Measurements from ENCODE around the gene RBM47.
"Not testable (repeated sequence)": the region's sequence is repeated elsewhere in the genome, so short reads cannot be mapped to it uniquely, and the experiment has no call there.

The RBM47 gene

DNA sequence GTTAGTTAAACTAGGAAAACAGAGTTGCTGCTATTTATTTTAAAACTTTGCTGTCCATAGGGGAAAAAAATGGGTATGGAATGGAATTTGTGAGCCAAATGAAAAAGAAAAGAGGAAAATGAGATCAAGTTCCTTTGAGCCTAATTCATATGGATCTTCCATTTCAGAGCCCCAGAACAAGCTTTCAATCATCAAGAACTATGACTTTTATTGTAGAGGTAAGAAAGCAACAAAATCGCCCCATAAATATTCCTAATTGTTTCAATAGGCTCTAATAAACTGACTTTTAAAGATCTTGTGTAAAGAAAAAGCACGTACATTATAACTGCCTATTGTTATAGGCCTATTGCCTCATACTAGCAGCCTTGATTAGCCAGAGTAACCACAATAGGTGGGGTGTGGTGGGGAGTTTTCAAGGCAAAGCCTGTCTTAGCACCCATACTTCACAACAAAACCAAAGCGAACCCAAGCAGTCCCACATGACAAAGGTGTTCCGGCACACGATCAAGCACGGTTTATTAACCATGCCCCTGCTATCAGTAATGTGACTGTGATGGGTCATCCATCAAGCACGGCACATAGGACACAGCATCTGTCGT, 44.4 kb downstream of the RBM47 start:
- DNase-seq, result no peak

DNA sequence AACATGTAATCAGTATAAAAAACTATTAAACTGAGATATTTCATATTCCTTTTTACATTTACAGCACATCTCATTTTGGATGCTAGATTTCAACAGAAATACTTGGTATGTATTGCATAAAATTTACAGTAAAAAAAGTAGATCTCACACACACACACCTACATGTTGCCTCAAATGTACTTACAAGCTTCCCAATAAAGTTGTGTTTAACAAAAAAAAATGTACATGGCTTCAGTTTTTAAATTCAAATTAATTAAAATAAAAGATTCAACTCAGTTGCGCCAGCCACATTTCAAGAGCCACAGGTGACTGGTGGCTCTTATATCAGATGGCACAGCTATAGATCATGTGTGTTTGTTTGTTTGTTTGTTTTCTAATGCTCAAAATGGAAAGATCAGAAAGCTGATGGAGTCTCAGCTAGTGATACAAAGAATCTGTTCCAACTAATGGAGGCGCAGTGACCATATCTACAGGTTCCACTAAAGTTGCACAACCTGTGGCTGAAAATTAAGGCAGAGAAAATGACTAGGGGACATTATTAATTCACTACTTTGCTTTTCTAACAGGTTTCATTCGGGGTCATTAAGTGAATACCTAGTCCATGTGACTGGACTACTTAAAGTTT, 45.0 kb downstream of the RBM47 start:
- DNase-seq, result no peak

DNA sequence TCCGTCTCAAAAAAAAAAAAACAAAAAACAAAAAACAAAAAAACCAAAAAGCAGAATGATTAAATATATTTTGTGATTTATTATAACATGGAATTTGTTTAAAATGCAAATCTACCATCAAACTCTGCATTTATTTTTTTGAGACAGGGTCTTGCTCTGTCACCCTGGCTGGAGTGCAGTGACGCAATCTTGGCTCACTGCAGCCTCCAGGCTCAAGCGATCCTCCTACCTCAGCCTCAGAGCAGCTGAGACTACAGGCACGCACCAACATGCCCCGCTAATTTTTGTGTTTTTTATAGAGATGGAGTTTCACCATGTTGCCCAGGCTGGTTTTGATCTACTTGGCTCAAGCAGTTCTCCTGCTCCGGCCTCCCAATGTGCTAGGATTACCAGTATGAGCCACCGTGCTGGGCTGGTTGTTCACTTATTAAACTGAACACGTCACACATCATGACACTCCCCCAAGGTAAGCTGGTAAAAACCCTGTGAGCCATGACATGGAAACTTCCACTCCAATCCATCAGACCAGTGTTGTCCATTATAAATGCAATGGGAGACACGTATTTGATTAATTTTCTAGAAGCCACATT, 45.7 kb downstream of the RBM47 start:
- DNase-seq, result no peak

DNA sequence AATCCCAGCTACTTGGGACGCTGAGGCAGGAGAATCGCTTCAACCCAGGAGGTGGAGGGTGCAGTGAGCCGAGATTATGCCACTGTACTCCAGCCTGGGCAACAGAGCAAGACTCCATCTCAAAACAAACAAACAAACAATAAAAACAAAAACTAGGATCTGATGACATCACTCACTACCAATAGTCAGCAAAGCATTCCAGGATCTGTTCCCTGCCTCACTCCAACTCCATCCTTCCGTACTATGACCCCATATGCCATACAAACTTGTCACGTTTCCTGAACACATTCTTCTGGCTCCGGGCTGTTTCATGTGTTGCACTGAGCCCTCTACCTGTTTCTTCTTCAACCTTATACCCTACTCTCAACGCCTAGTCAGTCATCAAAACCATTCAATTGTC, 47.3 kb downstream of the RBM47 start:
- DNase-seq, result no peak

DNA sequence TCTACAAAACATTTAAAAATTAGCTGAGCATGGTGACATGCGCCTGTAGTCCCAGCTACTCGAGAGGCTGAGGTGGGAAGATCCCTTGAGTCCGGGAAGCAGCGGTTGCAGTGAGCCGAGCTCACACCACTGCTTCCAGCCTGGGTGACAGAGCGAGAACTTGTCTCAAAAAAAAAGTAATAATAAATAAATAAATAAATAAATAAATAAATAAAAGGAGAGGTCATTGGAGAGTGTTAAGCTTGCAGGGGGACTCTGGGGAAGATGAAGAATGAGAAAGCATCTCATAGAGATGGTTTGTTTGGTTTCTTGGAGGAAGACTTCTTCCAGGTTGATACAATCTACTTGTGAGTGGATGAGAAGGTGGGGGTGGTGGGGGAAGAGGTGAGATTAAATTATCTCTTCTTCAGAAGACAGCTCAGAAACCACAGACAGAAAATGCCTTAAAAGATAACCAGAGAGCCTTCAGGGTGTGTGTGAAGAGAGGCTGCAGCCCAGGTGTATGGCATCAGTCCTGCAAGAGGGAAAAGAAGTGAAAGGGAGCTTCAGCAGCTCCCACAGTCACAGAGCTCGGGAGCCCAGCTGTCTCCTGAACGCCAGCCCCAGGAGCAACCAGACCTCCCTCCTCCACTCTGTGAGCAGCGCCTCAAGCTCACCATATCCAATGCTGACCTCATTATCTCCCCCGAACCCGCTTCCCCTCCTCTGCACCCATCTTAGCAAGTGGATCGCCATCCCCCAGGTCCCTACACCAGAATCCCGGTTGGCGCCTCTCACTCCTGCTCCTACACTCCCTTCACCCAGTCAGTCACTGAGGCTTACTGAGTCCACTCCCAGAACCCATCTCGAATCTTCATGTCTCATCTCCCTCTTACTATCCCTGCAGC, 48.2 kb downstream of the RBM47 start:
- no peak for DNase-seq

DNA sequence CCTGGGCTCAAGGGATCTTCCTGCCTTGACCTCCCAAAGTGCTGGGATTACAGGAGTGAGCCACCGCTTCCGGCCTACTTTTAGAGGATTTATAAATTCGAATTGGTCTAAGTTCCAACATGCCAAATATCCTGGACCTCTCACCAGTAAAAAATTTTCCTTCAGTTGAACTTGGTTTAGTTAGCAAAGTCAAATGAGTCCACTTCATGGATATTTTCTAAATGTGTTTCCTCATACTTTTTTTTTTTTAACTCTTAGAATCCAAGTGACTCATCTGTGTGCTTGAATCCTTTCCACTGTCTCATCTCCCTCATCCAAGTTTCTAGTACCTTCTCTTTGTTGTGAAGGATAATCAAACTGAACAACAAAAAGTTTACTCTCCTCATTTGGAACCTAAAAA, 49.7 kb downstream of the RBM47 start:
- no peak for DNase-seq

DNA sequence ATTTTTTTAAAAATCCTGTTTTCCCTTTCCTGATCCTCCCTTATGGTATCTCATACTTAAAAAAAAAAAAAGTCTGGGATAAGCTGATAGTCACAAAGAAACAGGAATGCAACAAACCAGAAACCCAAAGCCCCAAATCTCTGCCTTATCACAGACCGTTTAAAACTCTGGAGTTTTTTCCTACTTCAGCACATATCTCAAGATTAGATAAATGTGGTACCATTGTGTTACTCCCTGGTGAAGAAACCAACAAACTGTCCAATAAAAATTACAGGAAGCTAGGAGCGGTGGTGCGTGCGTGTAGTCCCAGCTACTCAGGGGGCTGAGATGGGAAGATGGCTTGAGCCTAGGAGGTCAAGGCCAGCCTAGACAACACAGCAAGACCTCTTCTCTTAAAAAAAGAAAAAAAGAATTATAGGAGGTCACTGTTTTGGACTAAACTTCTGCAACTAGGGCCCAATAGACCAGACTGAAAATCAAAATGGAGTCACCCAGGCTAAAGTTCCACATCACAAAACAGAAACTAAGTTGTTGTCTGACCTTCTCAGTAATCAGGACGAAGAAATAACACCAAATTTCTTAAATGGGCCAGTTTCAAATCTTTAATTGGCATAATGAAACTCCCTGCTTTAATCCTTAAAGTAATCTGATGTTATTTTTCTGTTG, 51.9 kb downstream of the RBM47 start:
- no peak for DNase-seq

DNA sequence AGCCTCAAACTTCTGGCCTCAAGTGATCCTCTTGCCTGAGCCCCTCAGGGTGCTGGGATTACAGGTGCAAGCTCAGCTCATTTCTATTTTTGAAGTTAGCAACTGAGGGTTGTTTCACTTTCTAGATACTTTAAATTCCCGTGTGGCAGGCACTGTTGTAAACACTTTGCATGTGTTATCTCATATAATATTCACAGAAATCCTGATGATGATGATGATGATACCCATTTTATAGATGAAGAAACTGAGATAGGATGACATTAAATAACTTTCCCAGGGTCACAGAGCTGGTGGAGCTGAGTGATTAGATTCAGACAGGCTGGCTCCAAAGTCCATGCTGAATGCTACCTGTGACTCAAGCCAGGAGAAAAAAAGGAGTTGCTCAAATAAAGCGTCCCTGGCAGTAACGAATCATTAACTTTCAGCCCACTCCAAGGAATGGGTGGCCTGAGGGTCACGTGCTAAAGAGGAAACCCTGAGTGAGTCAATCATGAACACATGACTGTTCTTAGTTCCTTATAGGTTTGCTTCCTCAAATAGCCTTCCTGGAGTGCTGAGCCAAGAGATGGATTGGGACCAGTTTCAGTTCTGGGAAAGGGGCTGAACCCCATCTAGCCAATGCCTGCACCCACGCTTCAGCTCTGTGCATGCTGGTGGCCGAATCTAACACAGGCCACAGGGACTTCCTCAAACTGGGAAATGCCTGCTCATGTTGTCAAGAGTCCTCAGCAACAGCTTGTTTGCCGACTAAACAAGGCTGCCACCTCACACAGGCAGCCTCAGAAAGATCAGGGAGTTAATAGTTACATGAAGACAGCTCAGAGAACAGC, 52.8 kb downstream of the RBM47 start:
- peak; percentile 72 for DNase-seq

DNA sequence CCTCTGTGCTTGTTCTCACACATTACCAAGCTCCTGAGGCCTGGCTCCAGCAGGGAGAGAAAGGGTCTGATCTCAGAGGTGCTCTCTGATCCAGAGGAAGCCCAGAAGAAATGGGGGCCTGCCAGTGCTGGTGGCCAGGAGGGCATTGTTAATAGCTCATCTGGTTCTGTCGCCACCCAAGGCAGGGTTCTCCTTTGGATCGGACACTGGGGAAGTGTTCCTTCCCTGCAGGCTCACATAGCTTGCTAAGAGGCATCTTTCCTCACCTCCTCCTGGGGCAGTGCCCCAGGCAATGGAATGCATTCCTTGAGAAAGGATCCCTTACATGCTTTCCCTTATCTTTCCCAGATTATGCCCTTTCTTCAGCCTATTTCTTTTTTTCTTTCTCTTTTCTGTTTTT, 53.8 kb downstream of the RBM47 start:
- no peak for DNase-seq

DNA sequence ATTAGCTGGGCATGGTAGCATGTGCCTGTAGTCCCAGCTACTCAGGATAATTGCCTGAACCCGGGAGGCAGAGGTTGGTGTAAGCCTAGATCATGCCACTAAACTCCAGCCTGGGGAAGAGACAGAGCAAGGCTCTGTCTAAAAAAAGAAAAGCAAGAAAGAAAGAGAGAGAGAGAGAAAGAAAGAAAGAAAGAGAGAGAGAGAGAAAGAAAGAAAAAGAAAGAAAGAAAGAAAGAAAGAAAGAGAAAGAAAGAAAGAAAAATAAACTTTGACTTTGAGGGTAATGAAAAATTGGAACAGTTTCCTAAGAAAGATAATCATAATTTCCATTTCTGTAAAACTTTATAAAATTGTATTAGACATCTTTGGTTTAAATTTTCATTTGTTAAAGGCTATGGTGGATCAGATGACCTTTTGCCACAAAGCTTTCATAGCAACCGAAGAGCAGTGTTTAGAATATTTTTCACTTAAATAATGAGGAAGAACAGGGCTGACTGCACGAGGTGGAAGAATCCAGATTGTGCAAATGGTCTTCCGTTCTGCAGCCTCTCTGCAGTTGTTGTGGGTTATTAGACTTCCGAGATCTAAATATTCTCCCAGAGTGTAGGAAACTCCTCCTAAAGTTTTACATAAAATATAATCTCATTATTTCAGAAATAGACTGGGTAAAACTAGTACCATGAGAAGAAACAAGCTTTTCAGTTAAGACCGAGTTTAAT, 55.9 kb downstream of the RBM47 start:
- peak; percentile 31 for DNase-seq

DNA sequence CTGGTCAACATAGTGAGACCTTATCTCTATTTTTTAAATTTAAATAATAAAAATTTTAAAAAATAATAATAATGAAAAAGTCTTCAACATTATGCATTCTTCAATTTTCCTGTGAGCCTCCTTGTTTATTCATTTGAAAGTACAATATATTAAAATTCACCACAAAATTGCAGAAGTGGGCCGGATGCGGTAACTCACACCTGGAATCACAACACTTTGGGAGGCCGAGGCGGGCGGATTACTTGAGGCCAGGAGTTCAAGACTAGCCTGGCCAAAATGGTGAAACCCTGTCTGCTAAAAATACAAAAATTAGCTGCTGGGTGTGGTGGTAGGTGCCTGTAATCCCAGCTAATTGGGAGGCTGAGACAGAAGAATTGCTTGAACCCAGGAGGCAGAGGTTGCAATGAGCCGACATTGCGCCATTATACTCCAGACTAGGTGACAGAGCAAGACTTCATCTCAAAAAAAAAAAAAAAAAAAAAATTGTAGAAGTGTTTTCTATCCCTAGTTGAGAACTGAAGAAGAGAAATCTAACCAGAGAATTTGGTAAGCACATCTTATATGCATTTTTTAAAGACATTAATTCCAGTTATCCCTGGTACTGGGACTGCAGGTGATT, 56.9 kb downstream of the RBM47 start:
- DNase-seq, result no peak

DNA sequence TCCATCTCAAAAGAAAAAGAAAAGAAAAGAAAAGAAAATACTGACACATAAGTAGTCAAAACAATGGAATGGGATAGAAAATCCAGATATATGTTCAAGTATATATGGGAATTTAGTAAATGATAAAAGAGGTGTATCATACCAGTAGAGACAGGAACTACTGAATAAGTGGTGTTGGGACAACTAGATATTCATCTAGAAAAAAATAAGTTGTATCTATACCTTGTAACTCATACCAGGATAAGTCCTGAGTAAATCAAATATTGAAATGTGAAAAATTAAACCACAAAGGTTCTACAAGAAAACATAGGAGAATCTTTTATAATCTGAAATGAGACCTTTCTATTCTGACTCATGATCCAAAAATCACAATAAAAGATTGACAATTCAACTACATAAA, 58.5 kb downstream of the RBM47 start:
- no peak for DNase-seq

DNA sequence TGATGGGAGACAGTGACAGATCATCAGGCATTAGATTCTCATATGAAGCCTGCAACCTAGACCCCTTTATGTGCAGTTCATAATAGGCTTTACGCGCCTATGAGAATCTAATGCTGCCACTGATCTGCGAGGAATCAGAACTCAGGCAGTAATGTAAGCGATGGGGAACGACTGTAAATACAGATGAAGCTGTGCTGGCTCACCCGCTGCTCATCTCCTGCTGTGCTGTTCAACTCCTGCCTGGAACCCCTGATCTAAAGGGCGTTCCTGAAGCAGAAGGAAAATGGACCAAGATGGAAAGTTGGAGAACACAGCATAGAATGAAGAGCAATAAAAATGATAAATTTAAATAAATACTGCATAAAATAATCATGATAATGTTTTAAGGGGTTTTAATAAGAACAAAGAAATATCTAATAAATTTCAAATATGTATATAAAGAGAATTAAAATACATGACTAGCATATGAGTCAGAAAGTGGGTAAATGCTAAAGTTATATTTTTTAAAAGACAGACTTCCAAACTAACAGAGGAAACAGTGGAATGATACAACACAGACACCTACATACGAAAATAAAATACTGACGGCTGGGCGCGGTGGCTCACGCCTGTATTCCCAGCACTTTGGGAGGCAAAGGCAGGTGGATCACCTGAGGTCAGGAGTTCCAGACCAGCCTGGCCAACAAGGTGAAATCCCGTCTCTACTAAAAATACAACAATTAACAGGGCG, 59.2 kb downstream of the RBM47 start:
- DNase-seq, result no peak

DNA sequence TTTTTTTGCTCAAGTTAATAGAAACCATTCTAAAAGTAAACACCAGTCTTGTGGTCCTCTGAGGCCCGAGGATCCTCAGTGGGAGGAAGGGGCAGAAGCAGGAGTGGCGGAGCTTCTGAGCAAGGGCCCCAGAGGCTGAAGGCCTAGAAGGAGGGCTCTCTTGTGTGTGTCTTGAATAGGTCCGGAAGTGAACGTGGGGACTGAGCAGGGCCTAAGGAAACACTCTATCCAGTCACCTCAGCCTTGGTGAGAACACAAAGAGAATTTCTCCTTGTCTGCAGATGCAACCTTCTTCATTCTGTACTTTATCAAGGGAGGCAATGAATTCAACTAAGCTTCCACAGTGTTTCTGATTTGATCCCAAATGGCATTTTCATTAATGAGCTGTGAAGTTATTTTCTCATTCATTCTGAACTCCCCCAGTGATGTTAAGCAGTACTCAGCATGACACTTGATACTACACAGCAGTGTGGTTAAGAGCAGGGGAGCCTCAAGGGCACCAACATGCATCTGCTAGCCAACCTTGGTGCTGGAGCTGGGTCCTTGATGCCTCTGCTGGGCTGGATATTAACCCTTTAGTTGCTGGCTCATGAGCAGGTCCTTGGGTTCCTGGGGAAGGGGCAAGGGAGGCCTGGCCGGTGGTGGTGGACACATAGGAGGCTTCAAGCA, 64.7 kb downstream of the RBM47 start:
- no peak for DNase-seq

DNA sequence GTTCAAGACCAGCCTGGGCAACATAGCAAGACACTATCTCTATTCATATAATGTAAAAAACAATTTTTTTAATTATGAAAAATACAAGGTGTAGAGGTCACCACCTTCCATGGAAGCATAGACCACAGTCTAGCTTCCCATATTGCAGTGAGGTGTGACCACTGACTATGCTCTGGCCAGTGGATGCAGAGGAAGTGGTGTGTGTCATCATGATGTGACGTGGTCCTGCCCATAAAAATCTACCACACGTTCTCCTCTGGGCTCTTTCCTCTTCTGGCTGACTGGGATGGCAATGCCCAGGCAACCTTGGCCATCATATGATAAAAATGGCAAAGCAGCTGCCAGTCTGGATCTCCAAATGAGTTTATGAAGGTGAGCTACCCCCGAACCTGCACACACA, 65.7 kb downstream of the RBM47 start:
- peak; percentile 29 for DNase-seq

DNA sequence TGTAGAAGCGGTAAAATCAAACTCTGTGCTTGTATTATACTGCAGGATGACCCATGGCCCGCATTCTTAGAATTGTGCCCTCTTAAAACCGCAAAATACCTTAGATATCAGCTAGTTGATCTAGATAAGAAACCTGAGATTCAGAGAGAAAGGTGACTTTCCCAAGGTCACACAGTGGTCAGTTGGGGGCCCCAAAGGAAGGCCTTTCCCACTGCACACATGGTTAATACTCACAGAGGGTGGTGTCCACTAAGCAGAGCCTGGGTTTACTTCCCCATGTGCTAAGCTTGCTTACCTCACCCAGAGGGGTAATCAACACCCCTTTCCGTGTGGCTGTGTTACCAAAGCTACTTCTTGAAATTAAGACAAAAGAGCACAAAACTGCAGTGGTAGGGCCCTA, 66.3 kb downstream of the RBM47 start:
- DNase-seq, result peak; percentile 28

DNA sequence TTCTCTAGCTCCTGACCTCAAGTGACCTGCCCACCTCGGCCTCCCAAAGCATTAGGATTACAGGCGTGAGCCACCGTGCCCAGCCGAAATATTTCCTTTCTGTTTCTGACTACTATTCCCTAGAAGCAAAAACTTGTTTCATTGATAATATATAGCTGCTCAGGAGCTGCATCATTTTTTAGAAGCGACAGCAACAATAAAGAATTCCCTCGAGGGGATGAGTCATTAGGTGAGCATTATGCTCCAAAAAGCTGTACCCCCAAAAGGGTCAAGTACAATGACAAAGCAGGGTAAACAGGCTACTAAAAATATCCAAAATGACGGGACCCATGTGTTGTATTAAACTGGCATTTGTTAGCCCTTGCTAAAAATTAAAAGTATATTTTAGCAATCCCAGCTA, 67.0 kb downstream of the RBM47 start:
- DNase-seq, result no peak

DNA sequence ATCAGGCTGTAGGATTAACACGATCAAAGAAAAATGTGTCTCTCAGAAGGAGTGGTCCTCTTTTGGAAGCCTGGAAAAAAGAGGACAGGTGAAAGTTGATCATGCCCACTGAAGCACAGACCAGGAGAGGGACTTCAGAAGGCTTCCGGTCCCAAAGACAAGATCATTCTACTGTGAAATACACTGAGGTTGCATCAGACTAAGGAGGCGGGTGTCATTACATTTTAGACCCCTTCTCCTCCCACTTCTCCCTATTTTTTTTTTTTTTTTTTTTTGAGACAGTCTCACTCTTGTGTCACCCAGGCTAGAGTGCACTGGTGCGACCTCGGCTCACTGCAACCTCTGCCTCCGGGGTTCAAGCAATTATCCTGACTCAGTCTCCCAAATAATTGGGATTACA, 67.5 kb downstream of the RBM47 start:
- no peak for DNase-seq

DNA sequence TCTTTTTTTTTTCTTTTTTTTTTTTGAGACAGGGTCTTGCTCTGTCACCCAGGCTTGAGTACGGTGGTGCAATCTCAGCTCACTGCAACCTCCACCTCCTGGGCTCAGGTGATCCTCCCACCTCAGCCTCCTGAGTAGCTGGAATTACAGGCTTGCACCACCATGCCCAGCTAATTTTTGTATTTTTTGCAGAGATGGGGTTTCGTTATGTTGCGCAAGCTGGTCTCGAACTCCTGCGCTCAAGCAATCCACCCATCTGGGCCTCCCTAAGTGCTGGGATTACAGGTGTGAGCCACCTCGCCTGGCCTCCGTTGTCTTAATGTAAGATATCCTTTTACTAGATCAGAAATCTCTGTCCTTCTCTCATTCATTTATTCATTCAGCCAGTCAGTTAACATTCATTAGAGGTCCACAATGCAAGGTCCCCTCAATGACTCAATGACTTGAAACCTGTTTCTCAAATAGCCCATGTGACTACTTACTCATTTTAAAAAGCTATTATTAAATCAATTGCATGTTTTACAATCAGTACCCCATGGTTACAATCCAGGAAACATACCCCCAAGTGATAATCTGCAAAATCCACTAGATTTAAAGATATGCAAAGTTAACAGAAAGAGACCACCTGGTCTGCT, 68.0 kb downstream of the RBM47 start:
- not testable (repeated sequence) for DNase-seq
